ENCODE results near the gene USP28.
"Not testable (repeated sequence)": the region's sequence is repeated elsewhere in the genome, so short reads cannot be mapped to it uniquely, and the experiment has no call there.

Gene USP28

GRCh38 chr11:113875234-113876073 is at the start of gene USP28:
Gene USP28, minus strand, starts transcription at chr11:113875572. Its CDS starts 71 bp downstream, at chr11:113875501.
- peak; percentile 99 for DNase-seq

GRCh38 chr11:113923572-113923971 is 48.2 kb upstream of the USP28 start:
- DNase-seq, result no peak

- DNase-seq, result not testable (repeated sequence)
Measured at GRCh38 chr11:113911491-113911890, 36.1 kb upstream of the USP28 start.

GRCh38 chr11:113908098-113908497 is 32.7 kb upstream of the USP28 start:
- DNase-seq, result no peak

- no peak for DNase-seq
Measured at GRCh38 chr11:113907681-113908080, 32.3 kb upstream of the USP28 start.

GRCh38 chr11:113907152-113907551 is 31.8 kb upstream of the USP28 start:
- DNase-seq, result no peak

- DNase-seq, result no peak
Measured at GRCh38 chr11:113906516-113906915, 31.1 kb upstream of the USP28 start.

GRCh38 chr11:113906038-113906437 is 30.7 kb upstream of the USP28 start:
- peak; percentile 5 for DNase-seq

- no peak for DNase-seq
Measured at GRCh38 chr11:113904379-113905101, 29.2 kb upstream of the USP28 start, which contains the start of gene HTR3B. Gene HTR3B, plus strand, starts transcription at chr11:113904796. Its CDS starts 138 bp downstream, at chr11:113904934.

GRCh38 chr11:113901141-113901540 is 25.8 kb upstream of the USP28 start:
- DNase-seq, result no peak

- peak; percentile 44 for DNase-seq
Measured at GRCh38 chr11:113896156-113896879, 20.9 kb upstream of the USP28 start.

GRCh38 chr11:113895367-113896155 is 20.2 kb upstream of the USP28 start:
- no peak for DNase-seq

GRCh38 chr11:113894421-113894996 is 19.1 kb upstream of the USP28 start:
- peak; percentile 2 for DNase-seq

- DNase-seq, result no peak
Measured at GRCh38 chr11:113888848-113889247, 13.5 kb upstream of the USP28 start.

GRCh38 chr11:113885897-113886296 is 10.5 kb upstream of the USP28 start:
- no peak for DNase-seq

- no peak for DNase-seq
Measured at GRCh38 chr11:113884361-113884836, 9.0 kb upstream of the USP28 start.

GRCh38 chr11:113881856-113882255 is 6.5 kb upstream of the USP28 start:
- no peak for DNase-seq

GRCh38 chr11:113880971-113881370 is 5.6 kb upstream of the USP28 start:
- no peak for DNase-seq

- DNase-seq, result not testable (repeated sequence)
Measured at GRCh38 chr11:113879446-113879845, 4.1 kb upstream of the USP28 start.

- DNase-seq, result no peak
Measured at GRCh38 chr11:113877670-113878055, 2.3 kb upstream of the USP28 start.

GRCh38 chr11:113876798-113877669 is 1.7 kb upstream of the USP28 start:
- no peak for DNase-seq

Data from suppressor macrophage treated with lipopolysaccharide for 4 hours (primary cell).